HEK293 (cell line): ENCODE data around the gene ZSCAN22.
A peak's percentile ranks its signal among the peaks of the same experiment; 100 is the strongest.

ENCODE experiments used
- AEBP2 ChIP-seq: fragments of 450-650 bp; formaldehyde crosslinking; IDR thresholded peaks from 2 replicates; pipeline ENCODE4 v1.5.1; 2016; ENCODE audit warnings: missing biosample characterization, missing genetic modification characterization, borderline replicate concordance
- GLIS2 ChIP-seq: fragments of 450-650 bp; formaldehyde crosslinking; IDR thresholded peaks from 2 replicates; pipeline ENCODE4 v1.5.1; 2016; ENCODE audit warnings: missing biosample characterization, missing genetic modification characterization
- KLF1 ChIP-seq: fragments of 450-650 bp; formaldehyde crosslinking; IDR thresholded peaks from 2 replicates; pipeline ENCODE4 v1.5.1; 2016; ENCODE audit warnings: missing biosample characterization, missing genetic modification characterization
- KLF8 ChIP-seq: fragments of 450-650 bp; formaldehyde crosslinking; IDR thresholded peaks from 2 replicates; pipeline ENCODE4 v1.5.1; 2016; ENCODE audit warnings: missing biosample characterization, missing genetic modification characterization
- KLF9 ChIP-seq: fragments of 450-650 bp; formaldehyde crosslinking; IDR thresholded peaks from 2 replicates; pipeline ENCODE4 v1.5.1; 2016; ENCODE audit warnings: missing biosample characterization, missing genetic modification characterization, low read depth
- MYNN ChIP-seq: fragments of 450-650 bp; formaldehyde crosslinking; IDR thresholded peaks from 2 replicates; pipeline ENCODE4 v1.5.1; 2016; ENCODE audit warnings: missing biosample characterization, missing genetic modification characterization, borderline replicate concordance
- OSR2 ChIP-seq: fragments of 450-650 bp; formaldehyde crosslinking; IDR thresholded peaks from 2 replicates; pipeline ENCODE4 v1.5.1; 2016; ENCODE audit warnings: missing biosample characterization, missing genetic modification characterization
- RBAK ChIP-seq: fragments of 450-650 bp; formaldehyde crosslinking; IDR thresholded peaks from 2 replicates; pipeline ENCODE4 v1.5.1; 2016; ENCODE audit warnings: missing biosample characterization, missing genetic modification characterization
- YY1 ChIP-seq: fragments of 450-650 bp; formaldehyde crosslinking; IDR thresholded peaks from 2 replicates; pipeline ENCODE4 v1.5.1; 2018; ENCODE audit warnings: missing biosample characterization, missing genetic modification characterization
- ZBTB21 ChIP-seq: fragments of 450-650 bp; formaldehyde crosslinking; IDR thresholded peaks from 2 replicates; pipeline ENCODE4 v1.5.1; 2017; ENCODE audit warnings: missing biosample characterization, missing genetic modification characterization
- ZBTB48 ChIP-seq: fragments of 450-650 bp; formaldehyde crosslinking; IDR thresholded peaks from 2 replicates; pipeline ENCODE4 v1.5.1; 2016; ENCODE audit warnings: missing biosample characterization, missing genetic modification characterization
- ZBTB7A ChIP-seq: fragments of 450-650 bp; formaldehyde crosslinking; IDR thresholded peaks from 2 replicates; pipeline ENCODE4 v1.5.1; 2016; ENCODE audit warnings: low read depth, missing biosample characterization, missing genetic modification characterization
- ZNF121 ChIP-seq: fragments of 450-650 bp; formaldehyde crosslinking; IDR thresholded peaks from 2 replicates; pipeline ENCODE4 v1.5.1; 2016; ENCODE audit warnings: missing biosample characterization, missing genetic modification characterization
- ZNF140 ChIP-seq: fragments of 450-650 bp; formaldehyde crosslinking; IDR thresholded peaks from 2 replicates; pipeline ENCODE4 v1.5.1; 2016; ENCODE audit warnings: missing biosample characterization, missing genetic modification characterization
- ZNF16 ChIP-seq: fragments of 450-650 bp; formaldehyde crosslinking; IDR thresholded peaks from 2 replicates; pipeline ENCODE4 v1.5.1; 2016; ENCODE audit warnings: low read depth, missing biosample characterization, missing genetic modification characterization
- ZNF174 ChIP-seq: fragments of 450-650 bp; formaldehyde crosslinking; IDR thresholded peaks from 2 replicates; pipeline ENCODE4 v1.5.0; 2017; ENCODE audit warnings: missing biosample characterization, mild to moderate bottlenecking, missing genetic modification characterization
- ZNF175 ChIP-seq: fragments of 450-650 bp; formaldehyde crosslinking; IDR thresholded peaks from 2 replicates; pipeline ENCODE4 v1.5.1; 2016; ENCODE audit warnings: missing biosample characterization, missing genetic modification characterization
- ZNF18 ChIP-seq: fragments of 450-650 bp; formaldehyde crosslinking; IDR thresholded peaks from 2 replicates; pipeline ENCODE4 v1.5.1; 2016; ENCODE audit warnings: missing biosample characterization, missing genetic modification characterization
- ZNF341 ChIP-seq: fragments of 450-650 bp; formaldehyde crosslinking; IDR thresholded peaks from 2 replicates; pipeline ENCODE4; 2016; ENCODE audit warnings: low read depth, missing biosample characterization, missing genetic modification characterization
- ZNF362 ChIP-seq: fragments of 450-650 bp; formaldehyde crosslinking; IDR thresholded peaks from 2 replicates; pipeline ENCODE4 v1.5.1; 2016; ENCODE audit warnings: missing biosample characterization, missing genetic modification characterization
- ZNF394 ChIP-seq: fragments of 450-650 bp; formaldehyde crosslinking; IDR thresholded peaks from 2 replicates; pipeline ENCODE4 v1.5.1; 2016; ENCODE audit warnings: missing biosample characterization, missing genetic modification characterization, mild to moderate bottlenecking, moderate library complexity, borderline replicate concordance
- ZNF426 ChIP-seq: fragments of 450-650 bp; formaldehyde crosslinking; IDR thresholded peaks from 2 replicates; pipeline ENCODE4 v1.5.1; 2017; ENCODE audit warnings: missing biosample characterization, missing genetic modification characterization, mild to moderate bottlenecking, inconsistent platforms, moderate library complexity
- ZNF549 ChIP-seq: fragments of 450-650 bp; IDR thresholded peaks from 2 replicates; pipeline ENCODE4 v1.5.1; 2018; ENCODE audit warnings: missing biosample characterization, missing genetic modification characterization, mild to moderate bottlenecking, inconsistent platforms, moderate library complexity
- ZNF555 ChIP-seq: fragments of 450-650 bp; formaldehyde crosslinking; conservative IDR thresholded peaks from 2 replicates; pipeline ENCODE4 v1.5.1; 2017; ENCODE audit warnings: missing biosample characterization, mild to moderate bottlenecking, missing genetic modification characterization, inconsistent platforms
- ZNF626 ChIP-seq: fragments of 450-650 bp; sonication (Bioruptor Pico); formaldehyde crosslinking; IDR thresholded peaks from 2 replicates; pipeline ENCODE4 v1.5.1; 2018; ENCODE audit warnings: missing biosample characterization, missing genetic modification characterization, inconsistent platforms
- ZNF639 ChIP-seq: fragments of 450-650 bp; formaldehyde crosslinking; IDR thresholded peaks from 2 replicates; pipeline ENCODE4 v1.5.1; 2016; ENCODE audit warnings: missing biosample characterization, missing genetic modification characterization
- ZNF692 ChIP-seq: fragments of 450-650 bp; formaldehyde crosslinking; IDR thresholded peaks from 2 replicates; pipeline ENCODE4 v1.5.1; 2016; ENCODE audit warnings: missing biosample characterization, missing genetic modification characterization
- ZNF704 ChIP-seq: fragments of 450-650 bp; formaldehyde crosslinking; IDR thresholded peaks from 2 replicates; pipeline ENCODE4 v1.5.1; 2016; ENCODE audit warnings: missing biosample characterization, missing genetic modification characterization

The ZSCAN22 gene

GRCh38 chr19:58326914-58327726 is at the start of gene ZSCAN22 (continued):
- peak; percentile 65 for TF ChIP-seq ZNF18 (tag by site-specific recombination)
- no peak for TF ChIP-seq ZNF174 (tag by site-specific recombination)
- no peak for TF ChIP-seq ZNF555 (tag by site-specific recombination)
- TF ChIP-seq ZNF121 (tag by site-specific recombination), result peak; percentile 67; the same call in 1 of the 2 replicates
- TF ChIP-seq ZNF704 (tag by site-specific recombination), result no peak
- peak; percentile 95 for TF ChIP-seq KLF8 (tag by site-specific recombination)
- TF ChIP-seq ZNF426, result no peak
- peak; percentile 78; the same call in 1 of the 2 replicates for TF ChIP-seq YY1 (tag by site-specific recombination)
- TF ChIP-seq MYNN (tag by site-specific recombination), result no peak
- TF ChIP-seq ZNF16 (tag by site-specific recombination), result peak; percentile 12; the same call in 1 of the 2 replicates
- TF ChIP-seq RBAK (tag by site-specific recombination), result no peak
- peak; percentile 93 for TF ChIP-seq ZNF692 (tag by site-specific recombination)
- TF ChIP-seq ZBTB48, result peak; percentile 81
- TF ChIP-seq OSR2, result no peak
- TF ChIP-seq ZNF362, result no peak
- TF ChIP-seq GLIS2 (tag by site-specific recombination), result peak; percentile 45; the same call in 1 of the 2 replicates
- TF ChIP-seq ZNF394 (tag by site-specific recombination), result peak; percentile 69; the same call in 1 of the 2 replicates
- TF ChIP-seq ZNF626 (tag by site-specific recombination), result no peak
- no peak for TF ChIP-seq ZNF140 (tag by site-specific recombination)
- no peak for TF ChIP-seq ZNF639 (tag by site-specific recombination)
- no peak; the same call in 1 of the 2 replicates for TF ChIP-seq ZBTB21 (tag by site-specific recombination)
- peak; percentile 72 for TF ChIP-seq KLF9 (tag by site-specific recombination)
- TF ChIP-seq ZNF549 (tag by site-specific recombination), result no peak
- peak; percentile 79 for TF ChIP-seq ZNF341
- TF ChIP-seq ZNF175 (tag by site-specific recombination), result no peak
- peak; percentile 88 for TF ChIP-seq KLF1 (tag by site-specific recombination)
- peak; percentile 75; the same call in 1 of the 2 replicates for TF ChIP-seq AEBP2
- TF ChIP-seq ZBTB7A (tag by site-specific recombination), result peak; percentile 72; the same call in 1 of the 2 replicates
